ENCODE results near the gene CDKN1C. TPM values are rescaled to one million over a fixed set of nuclear protein-coding genes. Genes with fewer than 3 reads are reported as not detected.

CDKN1C gene
- total and polyA plus RNA-seq, 2 of the 8 experiments (the other 6 are each of a cell fraction or from before 2014, with no cell fraction given): 12.8 to 14.1 TPM

GRCh38 chr11:2934021-2934550 lies 48.5 kb upstream of the CDKN1C start:
- no peak overlapping the region for H2BK15ac ChIP-seq (ENCODE audit: low read length)
- no peak overlapping the region for H4K5ac ChIP-seq (ENCODE audit: insufficient read length, low read depth, low read length)
- no peak overlapping the region for H3K23ac ChIP-seq (ENCODE audit: insufficient read length)
- no peak overlapping the region for H2BK20ac ChIP-seq (ENCODE audit: low read length)
- no peaks in the 10 kb centered on the region for H4K20me1 ChIP-seq (replicated peaks in 1 of 2; ENCODE audit: control insufficient read depth in 1 of 2, insufficient read depth in 2 of 2, low read length in 2 of 2)
- ChIA-PET CTCF (ENCODE audit: partially characterized antibody) (interaction anchor here (0.6 to 9.4 kb wide), 10 partner anchors 8 to 433 kb away, joined by 3 to 129 read pairs (median 3); partner anchors contain the start of gene CDKN1C), POLR2A (ENCODE audit: partially characterized antibody) (interaction anchor here (1.2 to 1.7 kb wide), 4 partner anchors 8 to 123 kb away, joined by 4 to 6 read pairs (median 4); partner anchors contain the start of gene CARS1)
- H3K79me2 ChIP-seq (ENCODE audit: control insufficient read depth in 1 of 2, insufficient read depth in 2 of 2, low read length in 2 of 2): no peaks in the 10 kb centered on the region
- no peak overlapping the region for H3K9ac ChIP-seq (replicated peaks in 1 of 4; ENCODE audit: extremely low read depth in 1 of 4, low read depth in 3 of 4, low read length in 3 of 4)
- H2BK5ac ChIP-seq (ENCODE audit: low read depth, low read length): no peak overlapping the region
- no peak overlapping the region for H3K56ac ChIP-seq (replicated peaks; ENCODE audit: insufficient read length, low read depth, low read length)
- no peak overlapping the region for H3K4me2 ChIP-seq (ENCODE audit: insufficient read depth in 1 of 2, low read depth in 2 of 2, low read length in 2 of 2)
- TF ChIP-seq NRF1 (IDR thresholded peaks at IDR 0.05; ENCODE audit: low read depth, low read length) (no peak), EP300 (IDR thresholded peaks at IDR 0.05; ENCODE audit: borderline replicate concordance in 1 of 2, low read depth in 2 of 2, low read length in 2 of 2) (no peak), MAFK (IDR thresholded peaks at IDR 0.05; ENCODE audit: low read depth, low read length) (no peak), CHD2 (IDR thresholded peaks at IDR 0.05; ENCODE audit: low read length) (no peak), BRCA1 (IDR thresholded peaks at IDR 0.05; ENCODE audit: low read depth, low read length) (no peak), BACH1 (IDR thresholded peaks at IDR 0.05; ENCODE audit: low read length) (no peak), ATF2 (IDR thresholded peaks at IDR 0.05; ENCODE audit: low read length) (no peak), ZNF274 (IDR thresholded peaks at IDR 0.05; ENCODE audit: borderline replicate concordance, extremely low read depth, low read length) (no peak)
- 93% methylated on average over 7 of the region's 7 CpGs; no CpG with 5 or more reads in 1 of the 2 experiments for WGBS, 2 experiments (ENCODE audit: extremely low coverage in 1 of 2, insufficient coverage in 1 of 2, insufficient read length in 1 of 2, insufficient replicate concordance in 2 of 2, low coverage in 1 of 2, low lambda C conversion rate in 2 of 2, missing lambda C conversion rate in 1 of 2)
- peaks cover 14 to 15% of the 10 kb centered on the region in 2 experiments for H3K9me3 ChIP-seq (ENCODE audit: insufficient read depth in 2 of 2, low read depth in 1 of 2, low read length in 1 of 2)
- 0 out of 2 replicates have a peak overlapping the region, but pooled peaks have one; percentile 18 for H4K8ac ChIP-seq (ENCODE audit: extremely low read depth, insufficient read depth, low read length)
- no peak overlapping the region for H2AK5ac ChIP-seq (ENCODE audit: low read depth, low read length)
- no peak overlapping the region for H3K27ac ChIP-seq (ENCODE audit: low read depth, low read length)
- H4K91ac ChIP-seq (replicated peaks; ENCODE audit: insufficient read length, low read length): no peak overlapping the region
- DNase-seq (ENCODE audit: low read depth in 1 of 2, low spot score in 2 of 2) (no peak), FAIRE-seq (no peak)
- peaks cover 0 to 9% (median 2%) of the 10 kb centered on the region in 4 experiments; a peak in 5 of 7 replicates for H3K4me1 ChIP-seq (replicated peaks in 1 of 4; ENCODE audit: control insufficient read depth in 3 of 4, insufficient read depth in 4 of 4, low read length in 3 of 4)
- no peak overlapping the region for H2BK12ac ChIP-seq (ENCODE audit: low read depth, low read length)
- peaks cover 6 to 10% (median 9%) of the 10 kb centered on the region in 4 experiments for H3K27me3 ChIP-seq (replicated peaks in 1 of 4; ENCODE audit: control insufficient read depth in 3 of 4, extremely low read depth in 1 of 4, insufficient read depth in 3 of 4, low read length in 3 of 4)
- no peak overlapping the region for H3K4ac ChIP-seq (replicated peaks; ENCODE audit: insufficient read length, low read depth, low read length)
- H3K4me3 ChIP-seq (ENCODE audit: extremely low read depth in 1 of 4, insufficient read depth in 2 of 4, low read depth in 3 of 4, low read length in 4 of 4): no peak overlapping the region
- no peak overlapping the region for H3K14ac ChIP-seq (ENCODE audit: insufficient read length)
- no peak overlapping the region for H3K18ac ChIP-seq (ENCODE audit: extremely low read depth, low read length)
- no peaks in the 10 kb centered on the region for H3K36me3 ChIP-seq (ENCODE audit: control insufficient read depth in 2 of 4, insufficient read depth in 4 of 4, low read length in 3 of 4)
- H3K23me2 ChIP-seq (ENCODE audit: low read depth, low read length): peaks cover 1% of the 10 kb centered on the region; the same call in 1 of the 2 replicates
- H2BK120ac ChIP-seq (replicated peaks; ENCODE audit: low read depth, low read length): no peak overlapping the region
- H3K79me1 ChIP-seq (ENCODE audit: low read depth, low read length): no peaks in the 10 kb centered on the region
- H2AFZ ChIP-seq (ENCODE audit: low read length): no peak overlapping the region

Data from H1 (cell line).